Effector CD4-positive, alpha-beta T cell (primary cell): Measurements from ENCODE around the gene CDK11B.
"Not testable (repeated sequence)": the region's sequence is repeated elsewhere in the genome, so short reads cannot be mapped to it uniquely, and the experiment has no call there.

Experiments
- DNase-seq: peaks from one replicate; pipeline ENCODE4 v3.0.0-alpha.2; 2020
- total RNA-seq: gene quantifications from one replicate; lab custom pipeline; 2026; lab: John Stamatoyannopoulos, UW

The CDK11B gene
- total RNA-seq, result 80.3 reads per million, percentile 78 among the genes with 10 or more reads in this experiment

DNA sequence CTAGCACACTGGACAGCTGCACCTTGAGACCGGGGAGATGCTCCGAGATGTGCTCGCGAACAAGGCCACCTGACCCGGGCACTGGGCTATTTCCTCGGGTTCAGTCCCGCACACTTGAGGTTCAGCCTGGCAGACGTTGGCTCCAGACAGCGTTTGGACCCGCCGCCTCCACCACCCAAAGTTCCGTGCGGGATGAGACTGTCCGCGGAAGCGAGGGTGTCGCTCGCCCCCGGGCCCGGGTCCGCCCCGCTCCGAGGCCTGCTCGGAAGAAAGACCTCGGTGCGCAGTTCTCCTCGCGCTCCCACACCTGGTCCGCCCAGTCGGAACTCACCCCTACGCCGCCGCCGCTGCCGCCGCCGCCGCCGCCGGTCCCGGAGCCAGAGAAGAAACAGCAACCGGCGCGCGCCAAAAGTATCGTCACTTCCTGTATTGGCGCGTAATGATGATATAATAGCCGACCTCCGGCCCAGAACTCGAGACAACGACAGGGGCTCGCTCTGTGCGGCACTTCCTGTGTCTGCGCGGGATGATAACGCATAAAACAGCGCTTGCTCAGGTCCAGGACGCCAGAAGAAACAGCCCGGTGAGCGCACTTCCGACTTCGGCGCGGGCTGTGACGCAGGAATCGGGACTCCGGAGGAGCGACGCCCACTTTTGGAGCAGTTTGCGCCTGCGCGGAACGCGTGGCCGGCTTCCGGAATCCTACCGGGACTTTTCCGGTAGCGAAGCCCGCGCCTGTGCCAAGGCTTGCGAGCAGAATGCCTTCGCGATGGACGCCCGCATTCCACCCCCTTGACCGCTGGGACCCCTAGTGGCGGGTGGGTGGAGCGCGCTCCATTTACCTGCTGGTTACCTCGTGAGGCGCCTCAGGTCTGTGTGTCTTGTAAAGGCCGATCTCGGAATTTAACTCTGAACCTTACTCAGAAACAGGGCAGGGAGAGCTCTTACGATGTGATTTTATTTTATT lies at the start of gene CDK11B:
Gene CDK11B (minus strand): TSS at position 422 of the 967 bp plus-strand sequence. CDS start 1,519 bp downstream, outside the sequence.
- peak; percentile 94 for DNase-seq

GRCh38 chr1:1707897-1708296 lies 49.1 kb upstream of the CDK11B start:
- not testable (repeated sequence) for DNase-seq

DNA sequence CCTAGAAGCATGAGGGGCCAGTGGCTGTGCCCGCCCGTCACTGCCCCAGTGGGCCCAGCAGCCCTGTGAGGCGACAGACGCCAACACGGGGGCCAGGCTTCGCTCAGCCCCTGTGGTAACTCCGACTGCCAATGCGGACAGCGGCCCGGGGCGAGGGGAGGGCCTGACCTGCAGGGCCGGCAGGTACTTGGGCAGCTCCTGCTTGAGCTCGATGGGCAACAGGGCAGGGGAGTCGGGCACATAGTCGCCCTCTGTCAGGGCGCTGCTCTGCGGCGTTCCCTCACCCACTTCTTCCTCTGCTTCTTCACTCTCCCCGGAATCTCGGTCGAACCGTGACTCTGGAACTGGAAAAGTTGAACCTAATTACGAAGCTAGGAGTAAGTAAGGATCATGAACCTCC lies 48.4 kb upstream of the CDK11B start:
- not testable (repeated sequence) for DNase-seq

DNA sequence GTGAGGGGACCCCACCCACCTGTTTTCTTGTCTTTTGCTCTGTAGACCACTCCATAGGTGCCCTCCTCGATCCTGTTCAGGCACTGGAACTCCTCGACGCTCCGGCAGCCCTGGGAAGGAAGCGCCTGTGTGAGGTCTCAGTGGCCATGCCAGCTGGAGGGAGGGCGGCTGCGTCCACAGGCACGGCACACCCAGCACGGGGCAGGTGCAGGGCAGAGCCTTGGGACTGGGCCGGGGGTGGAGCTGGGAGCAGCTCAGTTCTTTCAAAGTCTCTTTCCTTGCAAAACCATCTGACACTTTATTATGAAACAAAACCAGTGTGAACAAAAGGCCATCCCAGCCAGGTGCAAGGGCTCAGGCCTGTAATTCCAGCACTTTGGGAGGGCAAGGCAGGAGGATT lies 46.8 kb upstream of the CDK11B start:
- DNase-seq, result not testable (repeated sequence)

GRCh38 chr1:1704284-1704957 lies 45.6 kb upstream of the CDK11B start:
- DNase-seq, result not testable (repeated sequence)

- no peak for DNase-seq
Observed at GRCh38 chr1:1703796-1704195, 45.0 kb upstream of the CDK11B start.

GRCh38 chr1:1702506-1702905 lies 43.7 kb upstream of the CDK11B start:
- not testable (repeated sequence) for DNase-seq

- DNase-seq, result not testable (repeated sequence)
Observed at GRCh38 chr1:1700557-1700956, 41.8 kb upstream of the CDK11B start.

DNA sequence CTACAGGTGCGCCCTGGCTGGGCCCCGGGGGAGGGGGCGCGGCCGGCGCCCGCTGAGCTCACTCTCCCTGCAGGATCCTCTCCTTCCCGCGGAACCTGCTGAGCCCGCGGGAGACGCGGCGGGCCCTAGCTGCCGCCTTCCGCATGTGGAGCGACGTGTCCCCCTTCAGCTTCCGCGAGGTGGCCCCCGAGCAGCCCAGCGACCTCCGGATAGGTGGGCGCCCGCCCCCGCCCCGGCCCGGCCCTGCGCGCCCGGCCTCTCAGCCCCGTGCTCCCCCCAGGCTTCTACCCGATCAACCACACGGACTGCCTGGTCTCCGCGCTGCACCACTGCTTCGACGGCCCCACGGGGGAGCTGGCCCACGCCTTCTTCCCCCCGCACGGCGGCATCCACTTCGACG lies 41.3 kb upstream of the CDK11B start:
- DNase-seq, result not testable (repeated sequence)

- not testable (repeated sequence) for DNase-seq
Observed at GRCh38 chr1:1699061-1699460, 40.3 kb upstream of the CDK11B start.

DNA sequence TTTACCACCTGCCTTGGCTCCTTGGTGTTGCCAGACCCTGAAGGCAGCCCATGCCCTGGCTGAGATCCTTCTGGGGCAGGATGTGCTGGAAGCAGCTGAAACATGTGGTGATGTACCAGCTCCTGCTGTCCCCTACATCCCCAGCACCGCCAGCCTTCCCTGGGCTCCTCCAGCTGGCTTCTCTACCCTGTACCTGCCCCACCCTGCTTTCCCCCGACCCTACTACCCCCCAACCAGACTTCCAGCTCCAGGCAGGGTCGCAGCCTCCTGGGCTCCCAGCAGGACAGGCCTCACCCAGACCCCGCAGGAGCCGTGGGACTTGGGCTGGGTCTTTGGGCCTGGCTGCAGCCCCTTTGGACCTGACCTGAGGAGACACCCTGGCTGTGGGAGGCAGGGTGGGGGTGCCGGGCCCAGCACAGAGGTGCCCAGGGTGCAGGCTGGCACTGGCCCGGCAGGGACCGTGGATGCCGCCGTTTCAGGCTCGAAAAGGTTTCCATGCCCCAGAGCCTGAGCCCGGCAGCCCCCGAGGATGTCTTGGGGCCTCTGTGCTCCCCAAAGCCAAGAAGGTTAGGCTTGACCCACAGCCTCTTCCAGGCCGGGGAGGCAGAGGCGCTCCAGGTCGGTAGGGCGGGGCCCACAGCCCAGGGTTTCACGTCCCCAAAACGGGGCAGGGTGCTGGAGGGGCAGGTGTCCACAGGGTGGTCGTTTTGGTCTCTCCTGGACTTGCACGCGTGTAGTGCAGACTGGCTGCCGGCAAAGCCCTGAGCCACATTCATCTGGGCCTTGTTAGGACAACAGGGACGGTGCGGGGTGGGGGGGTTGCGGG lies 38.8 kb upstream of the CDK11B start:
- not testable (repeated sequence) for DNase-seq

- not testable (repeated sequence) for DNase-seq
Observed at GRCh38 chr1:1696431-1697357, 37.9 kb upstream of the CDK11B start.

- DNase-seq, result peak; percentile 97
Observed at GRCh38 chr1:1692714-1693647, 34.2 kb upstream of the CDK11B start, which contains the start of gene SLC35E2B. Gene SLC35E2B, minus strand, starts transcription at chr1:1692795. Its CDS starts 16,096 bp downstream, at chr1:1676699.

DNA sequence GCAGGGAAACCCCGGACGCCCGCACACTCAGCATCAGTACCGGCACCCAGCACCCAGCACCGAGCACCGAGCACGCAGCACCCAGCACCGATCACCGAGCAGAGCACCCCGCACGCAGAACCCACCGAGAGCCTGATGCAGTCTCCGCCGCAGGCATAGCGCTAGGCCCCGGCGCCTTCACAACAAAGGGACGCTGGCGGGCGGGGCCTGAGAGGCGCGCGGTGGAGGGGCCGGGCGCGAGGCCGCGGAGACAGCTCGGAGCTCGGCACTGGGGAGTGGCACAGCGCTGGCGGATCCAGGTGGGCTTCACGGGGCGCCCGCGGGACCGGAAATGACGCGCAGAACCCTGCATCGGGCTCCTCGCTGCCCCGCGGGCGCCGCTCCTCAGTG lies 33.5 kb upstream of the CDK11B start:
- DNase-seq, result peak; percentile 78

- not testable (repeated sequence) for DNase-seq
Observed at GRCh38 chr1:1691443-1691842, 32.6 kb upstream of the CDK11B start.

GRCh38 chr1:1689526-1689925 lies 30.7 kb upstream of the CDK11B start:
- not testable (repeated sequence) for DNase-seq

GRCh38 chr1:1687846-1688245 lies 29.0 kb upstream of the CDK11B start:
- no peak for DNase-seq

- no peak for DNase-seq
Observed at GRCh38 chr1:1684031-1684681, 25.4 kb upstream of the CDK11B start.

- DNase-seq, result no peak
Observed at GRCh38 chr1:1683104-1683905, 24.5 kb upstream of the CDK11B start.
